ENCODE measurements around the gene CAP1.

The CAP1 gene

DNA sequence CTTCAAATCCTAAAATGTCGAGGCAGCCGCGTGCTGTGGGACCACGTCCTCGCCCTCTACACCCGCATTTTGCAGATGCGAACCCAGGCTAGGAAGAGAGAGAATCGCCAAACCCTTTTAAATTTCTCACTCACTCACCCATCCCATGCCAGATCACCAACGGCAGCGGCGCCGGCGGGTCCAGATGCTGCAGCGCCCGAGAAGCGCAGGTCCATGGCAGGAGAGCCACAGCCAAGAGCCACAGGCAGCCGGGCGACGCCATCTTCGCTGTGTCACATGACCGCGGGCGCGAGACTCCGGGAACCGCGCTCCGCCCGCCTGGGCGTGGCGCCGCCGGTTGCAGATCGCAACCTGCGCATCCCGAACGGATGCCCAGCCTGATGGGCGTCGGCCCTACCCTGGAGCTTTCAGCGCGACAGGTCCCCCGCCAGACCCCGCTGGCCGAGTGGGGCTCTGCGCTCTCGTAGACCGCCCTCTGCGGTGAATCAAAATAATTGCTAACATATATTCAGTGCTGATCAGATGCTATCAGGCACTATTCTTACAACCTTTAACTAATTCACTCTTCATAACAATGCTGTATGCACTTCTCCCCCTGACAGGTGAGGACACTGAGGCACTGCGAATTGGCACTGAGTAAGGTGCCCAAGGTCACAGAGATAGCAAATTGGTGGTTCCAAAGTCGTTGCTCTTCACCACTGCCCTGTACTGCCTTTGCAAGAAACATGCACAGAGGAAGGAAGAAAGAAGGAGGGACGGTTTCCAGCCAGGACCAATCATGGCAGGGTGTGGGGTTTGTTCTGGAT, 56.7 kb downstream of the CAP1 start, which contains the start of gene PPT1:
Gene PPT1 (minus strand): TSS at position 276 of the 806 bp plus-strand sequence. CDS start 14 bp downstream, at position 262.
- peak; percentile 74 for DNase-seq

DNA sequence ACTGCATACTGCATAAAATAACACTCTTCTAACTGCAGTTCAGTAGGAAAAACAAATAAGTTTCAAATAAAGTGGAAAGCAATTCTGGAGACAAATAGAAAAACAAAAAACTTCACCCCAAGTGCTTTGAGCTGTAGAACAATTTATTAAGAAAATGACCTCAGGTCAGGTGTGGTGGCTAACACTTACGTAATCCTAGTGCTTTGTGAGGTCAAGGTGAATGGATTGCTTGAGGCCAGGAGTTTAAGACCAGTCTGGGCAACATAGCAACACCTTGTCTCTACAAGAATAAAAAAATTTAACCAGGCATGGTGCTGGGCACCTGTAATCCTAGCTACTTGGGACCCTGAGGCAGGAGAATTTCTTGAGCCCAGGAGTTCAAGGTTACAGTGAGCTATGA, 61.5 kb downstream of the CAP1 start:
- DNase-seq: no peak

DNA sequence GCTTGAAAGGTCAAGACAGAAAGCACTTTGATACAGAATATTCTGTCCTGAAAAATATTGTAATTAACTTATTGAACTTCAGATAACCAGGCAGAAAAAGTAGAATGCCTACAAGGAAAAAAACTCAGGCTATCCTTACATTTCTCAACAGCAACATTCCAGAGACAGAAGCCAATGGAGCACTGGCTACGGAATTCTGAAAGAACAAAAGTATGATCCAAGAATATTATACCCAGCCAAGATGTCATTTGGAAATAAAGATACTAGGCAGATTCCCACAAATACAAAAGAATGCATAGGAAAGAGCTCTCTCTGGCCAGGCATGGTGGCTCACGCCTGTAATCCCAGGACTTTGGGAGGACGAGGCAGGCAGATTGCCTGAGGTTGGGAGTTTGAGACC, 62.4 kb downstream of the CAP1 start:
- no peak for DNase-seq

DNA sequence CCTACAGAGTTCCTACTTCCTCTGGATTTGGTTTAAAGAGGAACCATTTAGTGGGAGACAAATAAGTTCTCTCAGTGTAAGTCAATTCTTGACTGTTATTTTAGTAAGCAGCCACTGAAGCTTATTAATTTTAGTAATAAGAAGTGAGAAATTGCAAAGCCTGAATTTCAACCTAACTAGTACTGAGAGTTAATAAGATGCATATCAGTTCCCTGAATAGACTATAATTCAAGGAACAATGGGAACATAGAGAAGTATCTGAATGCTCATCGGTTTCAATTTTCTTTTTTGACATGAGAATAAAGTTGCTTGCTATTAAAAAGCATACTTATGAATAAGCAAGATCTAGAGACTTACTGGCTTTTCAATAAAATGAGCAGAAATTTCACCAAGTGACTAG, 64.5 kb downstream of the CAP1 start:
- no peak for DNase-seq

DNA sequence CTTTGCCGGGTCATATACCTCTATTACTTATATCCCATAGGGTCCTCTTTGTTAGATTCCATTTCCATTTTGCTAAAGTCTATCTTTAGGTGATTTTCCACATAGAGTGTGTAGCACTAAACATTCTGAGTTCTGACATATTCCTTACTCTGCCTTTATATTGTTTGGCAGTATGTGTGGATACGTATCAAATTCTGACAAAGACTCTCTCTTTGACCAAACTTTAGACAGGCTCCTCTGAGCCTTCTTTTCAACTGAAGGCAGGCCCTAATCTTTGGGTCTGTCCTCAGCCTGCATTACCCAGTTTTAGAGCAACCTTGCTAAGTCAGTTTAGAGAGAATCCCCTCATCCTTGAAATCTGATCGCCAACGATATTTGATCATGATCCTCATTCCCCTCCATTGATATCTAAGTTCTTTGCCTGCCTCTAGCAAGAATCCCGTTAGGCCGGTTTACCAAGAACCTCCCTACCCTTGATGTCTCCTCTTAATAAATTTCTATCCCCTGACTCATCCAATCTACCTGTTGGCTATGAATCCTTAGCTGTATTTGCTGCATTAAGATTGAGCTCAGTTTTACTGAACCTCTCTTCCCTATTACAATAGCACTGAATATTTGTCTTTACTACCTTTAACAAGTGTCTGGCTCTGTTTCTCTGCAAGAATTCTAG, 66.9 kb downstream of the CAP1 start:
- DNase-seq: no peak

DNA sequence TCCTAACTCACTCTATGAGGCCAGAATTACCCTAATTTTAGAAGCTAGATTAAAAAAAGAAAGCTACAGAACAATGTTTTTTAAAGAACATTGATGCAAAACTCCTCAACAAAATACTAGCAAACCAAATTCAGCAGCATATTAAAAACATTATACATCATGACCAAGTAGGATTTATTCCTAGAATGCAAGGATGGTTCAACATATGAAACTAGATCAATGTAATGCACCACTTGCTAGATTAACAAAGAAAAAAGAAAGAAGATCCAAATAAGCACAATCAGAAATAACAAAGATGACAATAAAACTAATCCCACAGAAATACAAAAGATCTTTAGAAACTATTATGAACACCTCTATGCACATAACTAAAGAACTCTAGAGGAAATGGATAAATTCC, 69.9 kb downstream of the CAP1 start:
- no peak for DNase-seq

DNA sequence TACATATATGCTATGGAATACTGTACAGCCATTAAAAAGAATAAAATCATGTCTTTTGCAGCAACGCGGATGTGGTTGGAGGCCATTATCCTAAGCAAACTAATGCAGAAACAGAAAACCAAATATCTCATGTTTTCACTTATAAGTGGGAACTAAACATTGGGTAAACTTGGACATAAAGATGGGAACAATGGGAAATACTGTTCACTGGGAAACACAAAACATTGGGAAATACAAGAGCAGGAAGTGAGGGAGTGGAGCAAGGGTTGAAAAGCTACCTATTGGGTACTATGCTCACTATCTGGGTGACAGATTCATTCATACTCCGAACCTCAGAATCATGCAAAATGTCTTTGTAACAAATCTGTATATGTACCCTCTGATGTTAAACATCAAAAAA, 73.9 kb downstream of the CAP1 start:
- no peak for DNase-seq

DNA sequence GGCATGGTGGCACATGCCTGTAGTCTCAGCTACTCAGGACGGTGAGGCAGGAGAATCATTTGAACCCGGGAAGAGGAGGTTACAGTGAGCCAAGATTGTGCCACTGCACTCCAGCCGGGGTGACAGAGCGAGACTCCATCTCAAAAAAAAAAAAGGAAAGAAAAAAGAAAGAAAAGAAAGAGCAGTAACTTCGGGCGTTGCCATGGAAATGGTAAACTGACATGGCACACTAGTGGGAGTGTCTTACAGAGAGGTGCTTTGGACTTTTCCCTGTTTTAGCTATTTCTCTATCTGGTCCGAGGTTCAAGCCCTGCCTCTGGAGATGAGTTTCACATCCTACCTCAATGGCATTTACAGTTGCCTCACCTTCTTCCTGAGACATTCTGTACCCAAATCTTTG, 79.6 kb downstream of the CAP1 start:
- DNase-seq: no peak

Measured in NCI-H2227 treated with DMSO at 0.1 percent for 48 hours (cell line).